Hindlimb muscle (tissue), 1 donor: ENCODE data around the gene DOCK9. TPM values are rescaled to one million over a fixed set of nuclear protein-coding genes. Genes with fewer than 3 reads are reported as not detected.

ENCODE experiments used
- DNase-seq: peaks from one replicate; pipeline ENCODE4 v3.0.0-alpha.2; 2013
- polyA plus RNA-seq: library from polyadenylated mRNA; unstranded; fragments of 120-200 nt; gene quantifications from one replicate; pipeline ENCODE4 v1.2.1, GENCODE V29; 2013; ENCODE audit not compliant: insufficient read length

DOCK9 gene
- polyA plus RNA-seq, 1 donor = 97.1 TPM

GRCh38 chr13:98787996-98788395 is 189.9 kb downstream of the DOCK9 start:
- DNase-seq = no peak

DNA sequence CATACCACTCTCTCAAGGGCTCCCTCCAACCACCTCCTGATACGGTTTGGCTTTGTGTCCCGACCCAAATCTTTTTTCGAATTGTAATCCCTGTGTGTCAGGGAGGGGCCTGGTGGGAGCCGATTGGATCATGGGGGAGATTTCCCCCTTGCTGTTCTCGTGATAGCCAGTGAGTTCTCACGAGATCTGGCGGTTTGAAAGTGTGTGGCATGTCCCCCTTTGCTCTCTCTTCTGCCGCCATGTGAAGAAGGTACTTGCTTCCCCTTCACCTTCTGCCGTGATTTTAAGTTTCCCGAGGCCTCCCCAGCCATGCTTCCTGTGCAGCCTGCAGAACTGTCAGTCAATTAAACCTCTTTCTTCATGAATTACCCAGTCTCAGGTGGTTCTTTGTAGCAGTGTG is 190.7 kb downstream of the DOCK9 start:
- no peak for DNase-seq

DNA sequence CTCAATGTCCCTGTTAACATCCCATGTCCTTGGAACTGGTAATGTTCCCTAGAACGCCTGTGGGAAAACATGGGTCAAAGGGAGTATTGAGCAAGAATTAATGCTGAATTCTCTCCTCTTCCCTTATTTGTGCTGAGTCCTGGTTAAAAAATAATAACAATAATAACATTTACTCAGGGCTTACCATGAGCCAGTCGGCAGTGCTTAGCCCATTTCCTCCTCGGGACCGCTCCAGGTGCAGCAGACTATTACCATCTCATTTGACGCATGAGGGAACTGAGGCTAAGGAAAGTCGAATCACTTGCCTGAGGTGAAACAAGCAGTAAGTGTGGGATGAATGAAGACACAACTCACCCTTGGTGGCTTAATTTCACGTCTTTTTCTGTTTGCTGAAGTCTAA is 191.8 kb downstream of the DOCK9 start:
- DNase-seq = no peak

- DNase-seq = no peak
Observed at GRCh38 chr13:98785405-98785804, 192.5 kb downstream of the DOCK9 start.

GRCh38 chr13:98784666-98785065 is 193.2 kb downstream of the DOCK9 start:
- DNase-seq = no peak

DNA sequence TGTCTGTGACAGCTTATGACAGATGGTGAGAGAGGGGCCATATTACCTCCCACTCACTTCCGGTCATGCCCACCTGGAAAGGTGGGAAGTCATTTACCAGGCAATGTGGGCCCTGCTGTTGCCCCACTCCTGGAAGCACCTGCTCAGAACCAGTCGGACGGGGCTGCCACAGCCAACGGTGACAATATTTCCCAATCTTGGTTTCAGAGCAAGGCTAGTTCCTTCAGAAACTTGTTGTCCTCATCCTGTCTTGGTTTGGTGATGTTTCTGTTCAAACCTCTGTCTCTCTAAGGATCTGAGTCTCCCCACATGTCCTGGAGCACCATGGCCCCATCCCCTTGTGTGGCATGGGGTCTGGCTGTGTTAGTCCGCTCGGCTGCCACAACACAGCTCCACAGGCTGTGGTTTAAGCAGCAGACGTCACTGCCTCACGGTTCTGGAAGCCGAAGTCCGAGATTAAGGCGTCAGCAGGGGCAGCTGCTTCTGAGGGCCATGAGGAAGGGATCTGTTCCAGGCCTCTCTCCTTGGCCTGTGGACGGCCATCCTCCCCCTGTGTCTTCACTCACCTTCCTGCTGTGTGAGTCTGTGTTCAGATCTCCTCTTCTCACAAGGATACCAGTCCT is 193.9 kb downstream of the DOCK9 start:
- DNase-seq = no peak

DNA sequence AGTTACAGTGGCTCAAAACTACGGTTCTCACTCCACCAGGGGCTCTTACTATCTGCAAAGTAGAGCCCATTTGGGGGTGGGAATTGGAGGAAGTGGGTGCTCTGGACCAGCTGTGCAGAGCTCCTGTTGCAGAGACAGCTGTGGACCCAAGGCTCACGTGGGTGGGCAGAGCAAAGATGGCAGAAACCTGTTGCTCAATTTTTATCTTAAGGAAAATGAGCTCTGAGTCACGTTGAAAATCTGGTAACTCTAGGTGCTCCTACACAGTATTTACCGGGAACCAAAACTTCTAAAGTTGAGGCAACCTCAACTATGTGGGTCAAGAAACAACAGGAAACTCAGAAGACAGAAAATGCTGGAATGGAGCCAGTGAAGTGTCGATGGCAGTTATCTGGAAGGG is 195.2 kb downstream of the DOCK9 start:
- no peak for DNase-seq

DNA sequence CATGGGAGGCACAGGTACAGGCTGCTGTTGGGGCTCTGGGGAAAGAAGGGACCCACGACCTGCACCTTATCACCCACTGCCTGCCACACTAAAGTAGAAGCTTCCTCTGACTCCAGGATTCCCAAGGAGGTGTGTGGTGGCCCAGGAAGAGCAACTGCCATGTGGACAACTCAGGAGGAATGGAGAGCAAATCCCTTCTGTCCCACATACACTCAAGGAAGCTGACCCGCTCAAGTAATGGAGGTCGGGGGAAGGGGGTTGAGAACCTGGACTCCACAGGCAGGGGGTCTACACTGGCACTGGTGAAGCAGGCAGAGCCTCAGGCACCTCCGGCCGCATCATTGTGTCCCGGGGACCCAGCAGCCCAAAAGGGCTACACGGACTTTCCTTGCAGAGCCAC is 196.0 kb downstream of the DOCK9 start:
- no peak for DNase-seq

- DNase-seq = no peak
Observed at GRCh38 chr13:98781470-98781869, 196.4 kb downstream of the DOCK9 start.

DNA sequence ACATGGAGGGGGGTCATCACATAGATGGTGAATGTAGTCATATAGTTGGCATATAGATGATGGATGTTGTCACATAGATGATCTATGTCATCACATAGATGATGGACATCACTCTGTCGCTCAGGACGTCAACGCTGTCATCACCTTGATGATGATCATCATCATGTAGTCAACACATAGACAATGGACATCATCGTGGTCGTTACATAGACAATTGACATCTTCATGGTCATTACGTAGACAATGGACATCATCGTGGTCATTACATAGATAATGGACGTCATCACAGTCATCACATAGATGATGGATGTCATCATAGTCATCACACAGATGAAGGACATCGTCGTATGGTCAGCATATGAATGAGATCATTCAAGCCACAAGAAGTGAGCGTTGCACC is 196.8 kb downstream of the DOCK9 start:
- no peak for DNase-seq

DNA sequence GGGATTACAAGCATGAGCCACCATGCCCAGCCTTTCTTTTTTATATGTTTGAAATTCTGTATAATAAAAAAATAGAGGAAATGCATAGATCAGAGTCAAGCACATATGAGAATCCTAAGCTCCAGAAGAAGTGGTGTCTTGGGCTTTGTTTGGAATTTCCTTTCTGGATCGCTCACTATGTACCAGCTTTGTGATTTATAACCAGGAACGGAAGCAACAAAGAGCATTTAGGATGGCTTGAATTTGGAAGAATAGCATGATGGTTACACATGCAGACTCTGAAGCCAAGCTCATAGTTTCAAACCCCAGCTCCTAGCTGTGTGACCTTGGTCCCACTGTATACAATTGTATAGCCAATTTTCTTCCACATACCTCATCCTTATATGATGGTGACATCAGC is 197.4 kb downstream of the DOCK9 start:
- DNase-seq = no peak

- no peak for DNase-seq
Observed at GRCh38 chr13:98779695-98780094, 198.2 kb downstream of the DOCK9 start.

DNA sequence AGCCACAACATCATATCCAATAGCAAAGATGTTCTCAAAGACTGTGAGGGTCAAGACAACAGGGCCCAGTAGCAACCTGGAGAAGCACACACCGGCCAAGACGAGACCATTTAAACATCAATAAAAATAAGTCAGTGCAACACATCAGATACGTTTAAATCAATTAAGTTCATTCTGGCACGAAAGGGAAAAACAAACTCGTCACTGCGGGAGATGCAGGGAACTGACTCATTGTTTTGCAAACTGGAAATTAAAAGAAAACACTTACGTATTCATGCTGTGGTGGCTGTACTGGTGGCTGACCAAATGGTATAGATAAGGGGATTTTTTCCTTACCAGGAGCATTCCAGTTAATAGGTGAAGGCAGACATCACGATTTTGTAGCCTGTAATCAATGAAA is 199.1 kb downstream of the DOCK9 start:
- DNase-seq = no peak

- DNase-seq = no peak
Observed at GRCh38 chr13:98776644-98777043, 201.2 kb downstream of the DOCK9 start.

- DNase-seq = no peak
Observed at GRCh38 chr13:98775844-98776598, 201.8 kb downstream of the DOCK9 start.

DNA sequence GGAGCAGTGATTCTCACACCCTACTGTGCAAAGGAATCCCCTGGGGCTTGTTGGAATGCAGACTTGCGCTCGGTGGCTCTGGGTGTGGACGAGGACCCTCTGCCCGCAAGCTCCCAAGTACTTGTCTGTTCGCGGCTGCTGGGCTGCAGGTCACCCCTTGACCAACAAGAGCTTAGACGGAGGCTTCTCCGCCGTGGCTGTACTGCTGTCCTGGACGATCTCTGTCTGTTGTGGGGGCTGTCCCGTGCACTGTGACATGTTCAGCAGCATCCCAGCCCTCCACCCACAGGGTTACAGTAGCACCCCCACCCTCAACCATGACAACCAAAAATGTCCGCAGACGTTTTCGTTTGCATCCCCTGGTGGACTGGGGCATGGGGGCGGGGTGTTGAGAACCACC is 202.5 kb downstream of the DOCK9 start:
- no peak for DNase-seq

DNA sequence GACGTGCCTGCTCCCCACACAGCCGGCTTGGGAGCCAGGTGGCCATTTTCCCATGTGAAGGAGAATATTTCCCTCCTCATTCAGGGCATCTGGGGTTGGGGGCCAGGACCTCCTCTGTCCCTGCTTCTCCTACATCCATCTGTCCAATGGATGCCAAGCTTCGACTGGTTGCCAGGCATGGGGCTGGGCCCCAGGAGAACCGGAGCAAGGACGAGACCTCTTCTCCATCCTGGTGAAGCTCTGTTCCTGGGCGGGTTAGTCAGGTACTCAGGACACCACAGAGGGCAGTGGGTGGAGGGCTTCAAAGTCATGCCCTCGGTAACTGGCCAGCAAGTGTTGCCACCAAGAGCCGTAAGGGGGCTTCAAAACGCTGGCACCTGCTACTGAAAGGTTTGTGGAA is 203.1 kb downstream of the DOCK9 start:
- no peak for DNase-seq

- DNase-seq = no peak
Observed at GRCh38 chr13:98773921-98774320, 203.9 kb downstream of the DOCK9 start.

DNA sequence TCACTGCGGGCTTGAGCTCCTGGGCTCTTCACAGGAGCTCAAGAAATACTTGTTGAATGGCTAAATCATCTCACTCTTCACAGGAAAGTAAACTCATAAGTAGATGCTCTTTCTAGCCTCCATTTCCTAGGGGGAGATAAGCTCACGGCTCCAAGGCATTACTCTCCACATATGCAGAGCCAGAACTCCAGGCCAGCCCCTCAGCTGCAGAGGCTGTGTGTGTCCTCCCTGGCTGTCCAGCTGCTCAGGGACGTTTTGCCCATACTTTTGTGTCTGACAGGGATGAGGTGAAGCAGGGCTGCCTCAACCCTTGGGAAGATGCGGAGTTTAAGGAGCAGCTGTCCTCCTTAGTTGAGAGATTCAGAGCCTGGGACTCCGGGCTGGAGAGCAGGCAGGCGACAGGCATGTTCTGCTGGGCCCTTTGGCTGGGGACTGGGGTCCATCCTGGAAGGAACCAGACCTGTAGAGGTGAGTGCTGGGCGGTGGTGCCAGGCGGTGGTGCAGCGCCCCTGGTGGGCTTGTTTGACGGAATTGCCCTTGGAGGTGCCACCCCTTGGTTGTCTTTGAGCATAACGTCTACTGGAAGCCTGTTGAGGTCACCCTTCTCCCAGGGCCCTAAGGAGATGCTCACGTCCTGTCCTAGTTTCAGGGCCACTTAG is 204.9 kb downstream of the DOCK9 start:
- DNase-seq = peak; percentile 20

DNA sequence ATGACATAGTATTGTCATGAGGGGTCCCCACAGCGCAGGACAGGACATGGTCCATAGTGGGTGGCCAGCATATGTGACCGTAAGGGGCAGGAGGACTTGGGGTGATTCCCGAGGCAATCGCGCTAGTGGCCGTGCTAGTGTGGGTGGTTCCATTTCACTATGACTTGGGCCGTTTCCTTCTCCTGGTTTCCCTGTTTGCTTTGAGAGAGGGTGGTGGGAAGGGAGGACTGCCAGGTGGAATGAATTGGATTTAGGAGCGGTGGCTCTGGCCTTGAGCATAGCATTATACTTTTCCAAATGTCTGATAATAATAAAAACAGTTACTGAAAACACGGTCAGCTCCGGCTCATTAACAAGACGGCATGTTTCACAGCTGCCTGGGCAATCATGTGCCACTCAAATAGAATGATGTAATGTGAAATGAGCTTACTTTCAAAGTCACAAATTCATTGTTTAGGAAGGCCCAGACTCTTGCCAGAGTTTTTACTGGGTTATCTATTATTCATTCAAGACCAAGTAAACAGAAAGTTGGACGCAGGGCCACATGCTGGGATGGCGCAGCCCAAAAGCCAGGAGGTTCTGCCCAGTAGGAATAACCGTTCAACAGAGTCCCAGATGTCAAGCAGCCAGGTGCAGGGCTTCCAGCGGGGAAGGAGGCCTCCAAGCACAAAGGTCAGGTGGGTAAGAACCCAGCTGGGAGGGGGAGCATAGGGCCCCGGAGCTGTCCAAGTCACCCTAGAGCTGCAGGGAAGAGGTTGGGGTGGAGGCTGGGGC is 205.8 kb downstream of the DOCK9 start:
- no peak for DNase-seq

- DNase-seq = no peak
Observed at GRCh38 chr13:98769736-98770135, 208.1 kb downstream of the DOCK9 start.

- DNase-seq = no peak
Observed at GRCh38 chr13:98768522-98768921, 209.3 kb downstream of the DOCK9 start.

DNA sequence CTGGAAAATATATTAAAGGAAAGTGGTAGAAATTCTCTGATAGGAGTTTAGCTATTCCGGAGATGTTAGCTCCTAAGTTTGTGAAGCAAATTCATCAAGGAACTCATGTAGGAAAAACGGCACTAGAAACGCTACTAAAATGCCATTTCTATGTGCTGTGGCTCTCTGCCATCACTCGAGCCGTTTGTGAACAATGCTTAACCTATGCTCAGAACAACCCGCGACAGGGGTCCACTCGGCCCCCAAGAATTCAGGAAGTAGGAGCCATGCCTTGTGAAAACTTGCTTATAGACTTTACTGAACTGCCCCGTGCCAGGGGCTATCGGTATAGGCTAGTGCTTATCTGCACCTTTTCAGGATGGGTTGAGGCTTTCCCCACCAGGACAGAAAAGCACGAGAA is 211.2 kb downstream of the DOCK9 start:
- no peak for DNase-seq
